T-helper 1 cell (primary cell): ENCODE data around the gene KCND3.
"Not testable (repeated sequence)": the region's sequence is repeated elsewhere in the genome, so short reads cannot be mapped to it uniquely, and the experiment has no call there.

Experiments
- DNase-seq, 5 donors: peaks; one replicate each; pipeline ENCODE4 v3.0.0-alpha.2; 2012 to 2020

The KCND3 gene

DNA sequence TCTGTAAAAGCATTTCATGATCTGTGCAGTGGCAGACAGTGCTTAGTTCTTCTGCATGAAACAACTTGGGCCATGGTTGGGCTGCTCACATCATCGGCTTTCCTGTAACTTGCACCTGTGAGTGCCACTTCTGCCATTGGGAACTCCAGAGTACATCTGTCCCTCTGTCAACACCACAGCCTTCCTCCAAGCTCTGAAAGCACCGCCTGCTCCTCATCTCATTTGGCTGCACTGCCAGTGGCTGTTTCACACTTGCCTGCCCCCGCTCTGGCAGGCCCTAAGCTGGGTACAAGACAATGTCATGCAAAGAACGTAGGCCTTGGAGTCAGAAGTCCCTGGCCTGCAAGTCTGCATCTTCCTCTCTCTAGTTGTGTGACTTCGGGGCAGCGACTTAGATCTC, 187.4 kb downstream of the KCND3 start:
- no peak for DNase-seq

DNA sequence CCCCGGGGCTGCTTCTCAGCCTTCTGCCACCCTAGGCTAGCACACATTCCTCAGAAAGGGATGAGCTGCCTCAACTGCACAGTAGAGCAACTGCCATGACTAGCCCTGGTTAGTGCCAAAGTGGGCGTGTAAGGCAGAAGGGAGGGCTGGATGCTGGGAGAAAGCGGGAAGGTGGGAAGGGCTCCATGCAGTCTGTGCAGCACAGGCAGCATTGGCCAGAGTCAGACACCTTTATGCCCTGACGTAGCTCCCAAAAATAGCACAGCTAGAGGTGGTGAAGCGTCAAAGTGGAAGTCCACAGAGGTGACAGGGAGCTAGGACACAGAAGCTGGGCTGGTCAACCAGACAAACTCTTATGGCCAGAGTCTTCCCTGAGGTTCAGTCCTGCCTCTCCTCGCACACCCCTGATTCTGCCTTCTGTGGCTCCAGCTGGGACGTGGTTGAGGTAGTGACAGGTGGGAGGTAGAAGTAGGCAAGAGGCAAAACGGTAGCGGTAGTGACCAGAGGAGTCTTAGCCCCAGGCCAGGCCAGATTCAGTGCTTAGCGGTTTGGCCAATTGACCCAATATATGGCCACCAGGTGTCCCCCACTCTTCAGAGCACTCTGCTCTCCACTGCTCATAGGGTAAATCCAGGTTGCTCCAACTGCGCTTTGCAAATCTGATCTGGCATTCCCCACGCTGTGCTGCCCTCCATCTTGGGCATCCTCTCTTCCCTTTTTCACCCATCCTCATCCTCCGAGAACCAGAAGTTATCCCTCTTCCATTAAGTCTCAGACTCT, 188.2 kb downstream of the KCND3 start:
- DNase-seq = no peak

DNA sequence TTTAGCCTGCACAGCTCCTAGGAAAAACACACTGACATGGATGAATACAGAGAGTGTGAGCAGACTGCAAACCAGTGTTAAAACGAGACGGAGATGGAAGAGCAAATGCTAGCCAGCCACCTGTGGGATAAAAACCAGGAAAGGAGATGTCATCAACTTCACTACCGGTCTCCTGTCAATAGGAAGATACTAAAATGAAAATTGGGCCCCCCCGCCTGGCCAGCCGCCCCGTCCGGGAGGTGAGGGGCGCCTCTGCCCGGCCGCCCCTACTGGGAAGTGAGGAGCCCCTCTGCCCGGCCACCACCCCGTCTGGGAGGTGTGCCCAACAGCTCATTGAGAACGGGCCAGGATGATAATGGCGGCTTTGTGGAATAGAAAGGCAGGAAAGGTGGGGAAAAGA, 189.7 kb downstream of the KCND3 start:
- DNase-seq = not testable (repeated sequence)

- DNase-seq = no peak
Observed at GRCh38 chr1:111798580-111798979, 190.9 kb downstream of the KCND3 start.

- no peak for DNase-seq
Observed at GRCh38 chr1:111795401-111795800, 194.1 kb downstream of the KCND3 start.

DNA sequence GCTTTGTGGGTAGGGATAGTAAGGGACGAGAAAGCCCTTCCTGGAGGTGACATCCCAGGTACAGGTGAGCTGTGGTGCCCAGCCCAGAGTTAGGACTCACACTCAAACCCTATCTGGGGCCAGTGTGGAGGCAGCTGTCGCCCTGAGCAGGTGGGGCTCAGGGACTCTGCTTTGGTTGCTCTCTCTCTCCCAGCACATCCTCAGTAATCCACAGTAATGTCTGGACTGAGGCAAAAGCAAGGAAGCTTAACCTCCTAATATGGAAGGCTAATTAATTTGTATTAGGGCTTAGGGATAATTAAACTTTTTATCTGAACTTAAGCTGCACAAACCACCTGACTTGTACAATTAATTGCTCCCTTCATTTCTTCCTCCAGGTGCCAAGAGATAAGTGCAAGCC, 195.5 kb downstream of the KCND3 start:
- DNase-seq = no peak

DNA sequence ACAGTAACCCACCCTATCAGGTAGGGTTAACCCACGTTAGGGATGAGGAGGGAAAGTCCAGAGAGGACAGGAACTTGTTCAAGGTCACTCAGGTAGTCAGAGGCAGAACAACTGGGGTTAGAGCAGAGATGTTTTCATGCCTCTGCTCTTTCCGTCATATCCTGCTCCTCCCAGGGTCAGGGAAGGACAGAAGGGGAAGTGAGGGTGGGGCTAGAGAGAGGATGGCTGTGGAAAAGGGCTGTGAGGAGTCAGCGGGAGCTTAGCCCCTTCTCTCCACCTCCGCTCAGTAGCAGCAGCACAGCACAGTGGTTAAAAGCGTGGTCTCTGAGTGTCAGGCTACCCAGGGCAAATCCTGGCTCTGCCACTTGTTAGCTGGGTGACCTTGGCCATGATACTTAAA, 197.2 kb downstream of the KCND3 start:
- no peak for DNase-seq

DNA sequence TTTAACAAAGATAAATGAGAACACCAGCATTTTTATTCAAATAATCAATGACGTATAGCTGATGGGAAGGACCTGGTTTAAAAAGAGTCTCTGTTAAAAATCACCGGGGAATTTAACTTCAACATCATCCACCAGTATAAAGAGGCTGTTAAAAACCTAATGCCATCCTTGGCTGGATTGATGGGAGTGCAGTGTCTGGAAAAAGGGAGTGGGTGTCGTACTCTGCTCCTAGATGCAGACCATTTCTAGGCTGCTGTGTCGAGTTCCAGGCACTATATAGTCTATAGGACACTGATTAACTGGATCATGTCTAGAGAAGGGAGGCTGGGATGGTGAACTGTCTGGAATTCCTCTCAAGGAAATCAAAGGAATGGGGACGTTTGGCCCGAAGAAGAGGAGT, 197.7 kb downstream of the KCND3 start:
- DNase-seq = no peak

DNA sequence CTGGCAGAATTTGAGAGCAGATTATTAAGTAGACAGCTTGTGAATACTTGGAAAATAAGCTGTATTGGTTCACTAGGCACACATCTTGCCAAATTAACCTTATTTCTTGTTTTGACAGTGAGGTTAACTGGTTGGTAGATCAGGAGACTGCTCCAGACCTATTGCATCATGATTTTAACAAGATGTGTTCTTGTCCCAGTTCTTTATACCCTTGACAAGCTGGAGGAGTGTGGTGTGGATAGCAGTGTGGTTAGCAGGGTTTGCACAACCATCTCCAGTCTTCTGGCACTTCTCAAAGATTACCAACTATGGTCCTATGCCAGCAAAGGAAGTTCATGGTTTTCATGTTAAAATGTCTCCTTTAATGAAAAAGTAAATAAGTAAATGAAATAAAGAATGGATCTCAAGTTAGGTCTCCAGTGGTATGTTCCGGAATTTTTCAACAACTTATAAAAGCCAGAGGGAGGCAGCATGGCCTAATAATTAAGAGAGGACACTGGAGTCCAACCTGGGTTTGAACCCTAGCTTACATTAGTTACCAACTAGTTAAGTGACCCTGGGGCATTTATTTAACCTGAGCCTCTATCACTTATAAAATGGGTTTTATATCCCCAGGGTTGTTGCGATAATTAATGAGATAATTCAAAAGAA, 199.7 kb downstream of the KCND3 start:
- no peak for DNase-seq

DNA sequence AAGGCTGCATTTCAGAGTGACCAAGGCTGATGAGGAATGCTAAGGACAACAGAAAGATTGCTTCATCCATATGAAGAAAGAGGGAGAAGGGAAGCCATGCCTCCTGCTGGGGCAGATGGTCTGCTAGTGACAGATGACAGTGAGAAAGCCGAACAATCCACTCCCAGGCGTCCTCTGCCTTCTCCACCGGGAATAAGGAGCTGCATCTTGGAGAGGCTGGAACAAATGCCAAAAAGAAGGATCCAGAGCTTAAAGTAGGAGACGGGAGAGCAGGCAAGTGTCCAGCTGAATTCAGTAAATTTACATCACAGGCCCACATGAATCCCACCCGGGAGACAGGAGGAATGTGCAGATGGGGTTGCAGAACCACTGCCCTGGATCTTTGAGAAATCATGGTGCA, 200.3 kb downstream of the KCND3 start:
- no peak for DNase-seq

DNA sequence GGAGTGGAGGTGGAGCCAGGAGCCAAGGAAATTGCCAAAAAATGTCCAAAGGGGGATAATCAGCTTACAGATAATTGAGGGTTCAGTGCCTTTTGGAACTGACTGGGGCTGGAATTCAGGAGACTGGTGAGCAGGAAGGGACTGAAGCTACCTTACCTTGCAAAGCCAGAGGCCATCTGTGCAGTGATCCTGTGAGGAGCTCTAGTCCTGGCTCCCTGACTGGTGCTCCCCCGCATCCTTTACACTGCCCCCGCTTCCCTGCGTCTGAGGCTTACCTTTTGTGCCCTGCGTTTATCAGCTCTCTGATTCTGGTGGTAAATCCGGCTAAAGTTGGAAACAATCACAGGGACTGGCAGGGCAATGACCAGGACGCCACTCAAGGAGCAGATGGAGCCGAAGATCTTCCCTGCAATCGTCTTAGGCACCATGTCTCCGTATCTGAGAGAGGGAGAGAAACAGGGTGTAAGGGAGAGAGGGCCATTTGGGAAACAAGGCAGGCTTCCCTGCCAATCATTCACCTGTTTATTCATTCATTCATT, 202.7 kb downstream of the KCND3 start:
- no peak for DNase-seq

- DNase-seq = no peak
Observed at GRCh38 chr1:111784273-111784901, 205.1 kb downstream of the KCND3 start.

GRCh38 chr1:111779546-111779945, 209.9 kb downstream of the KCND3 start:
- DNase-seq = no peak

DNA sequence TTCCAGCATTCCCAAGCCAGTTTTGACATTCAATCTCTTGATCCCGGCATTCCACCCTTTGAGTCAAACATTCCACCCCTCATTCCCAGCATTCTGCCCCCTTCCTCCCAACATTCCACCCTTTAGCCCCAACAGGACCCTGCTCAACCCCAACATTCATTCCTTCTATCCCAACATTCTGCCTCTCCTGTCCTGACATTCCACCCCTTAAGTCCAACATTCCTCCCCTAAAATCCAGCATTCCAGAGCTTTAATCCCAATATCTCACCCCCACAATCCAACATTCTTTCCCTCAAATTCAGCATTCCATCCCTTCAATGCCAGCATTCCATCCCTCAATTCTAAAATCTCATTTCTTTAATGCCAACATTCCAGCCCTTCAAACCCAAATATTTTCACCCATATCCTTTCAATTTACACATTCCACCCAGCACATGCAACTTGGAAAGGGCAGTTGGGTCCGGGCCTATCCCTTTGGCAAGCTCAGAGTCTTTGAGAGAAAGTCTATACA, 210.9 kb downstream of the KCND3 start:
- DNase-seq = no peak

DNA sequence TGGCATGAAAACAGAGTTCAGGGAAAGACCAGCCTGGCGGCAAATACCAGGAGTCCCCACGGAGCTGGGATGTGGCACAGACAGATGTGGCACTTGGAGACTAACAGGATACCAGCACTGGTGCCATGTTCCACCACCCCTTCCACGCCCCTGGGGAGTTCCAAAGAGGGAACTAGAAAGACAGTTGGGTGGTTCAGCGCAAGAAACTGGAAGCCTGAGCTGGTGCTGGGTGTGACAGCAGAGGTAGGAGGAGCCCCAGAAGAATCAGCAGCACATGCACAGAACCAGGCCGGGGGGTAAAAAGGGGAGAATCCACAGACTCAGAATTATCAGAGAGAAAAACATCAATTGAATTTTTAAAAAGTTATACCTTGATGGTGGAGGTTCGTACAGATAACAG, 211.4 kb downstream of the KCND3 start:
- DNase-seq = no peak

- no peak for DNase-seq
Observed at GRCh38 chr1:111777301-111777700, 212.2 kb downstream of the KCND3 start.

DNA sequence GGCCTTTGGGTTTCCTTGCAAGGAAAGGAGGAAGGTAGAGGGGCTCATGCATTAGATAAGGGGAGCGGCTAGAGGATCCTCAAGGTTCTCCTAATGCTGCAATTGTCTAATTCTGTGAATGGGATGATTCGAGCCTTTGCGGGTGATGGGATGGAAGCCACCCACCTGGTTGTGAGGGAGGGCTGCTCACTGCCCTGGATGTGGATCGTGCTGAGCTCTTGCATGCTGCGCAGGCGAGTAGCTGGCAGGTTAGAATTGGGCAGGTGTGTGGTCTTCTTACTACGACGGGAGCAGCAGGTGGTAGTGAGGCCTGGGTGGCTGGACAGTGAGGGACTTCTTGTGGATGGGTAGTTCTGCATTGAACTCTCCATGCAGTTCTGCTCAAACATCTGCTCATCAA, 212.6 kb downstream of the KCND3 start:
- DNase-seq = no peak

GRCh38 chr1:111776391-111776790, 213.1 kb downstream of the KCND3 start:
- DNase-seq = no peak

DNA sequence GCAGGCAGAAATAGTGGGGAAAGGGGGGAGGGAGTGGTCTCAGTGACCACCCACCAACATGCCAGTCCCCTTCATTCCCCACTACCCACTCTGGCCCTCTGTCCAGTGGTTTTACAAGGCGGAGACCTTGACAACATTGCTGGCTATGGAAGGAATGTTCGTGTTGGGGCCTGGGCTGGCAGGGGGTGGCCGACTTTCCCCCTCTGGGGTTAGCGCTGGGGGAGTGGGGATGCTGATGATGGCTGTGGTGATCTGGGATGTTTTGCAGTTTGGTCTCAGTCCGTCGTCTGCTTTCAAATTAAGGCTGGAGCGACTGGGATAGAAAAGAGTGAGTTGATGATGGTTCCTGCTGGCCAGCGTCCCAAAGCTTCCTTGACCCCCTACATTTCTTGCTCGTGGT, 213.5 kb downstream of the KCND3 start:
- DNase-seq = no peak

- DNase-seq = no peak
Observed at GRCh38 chr1:111770916-111771315, 218.6 kb downstream of the KCND3 start.

DNA sequence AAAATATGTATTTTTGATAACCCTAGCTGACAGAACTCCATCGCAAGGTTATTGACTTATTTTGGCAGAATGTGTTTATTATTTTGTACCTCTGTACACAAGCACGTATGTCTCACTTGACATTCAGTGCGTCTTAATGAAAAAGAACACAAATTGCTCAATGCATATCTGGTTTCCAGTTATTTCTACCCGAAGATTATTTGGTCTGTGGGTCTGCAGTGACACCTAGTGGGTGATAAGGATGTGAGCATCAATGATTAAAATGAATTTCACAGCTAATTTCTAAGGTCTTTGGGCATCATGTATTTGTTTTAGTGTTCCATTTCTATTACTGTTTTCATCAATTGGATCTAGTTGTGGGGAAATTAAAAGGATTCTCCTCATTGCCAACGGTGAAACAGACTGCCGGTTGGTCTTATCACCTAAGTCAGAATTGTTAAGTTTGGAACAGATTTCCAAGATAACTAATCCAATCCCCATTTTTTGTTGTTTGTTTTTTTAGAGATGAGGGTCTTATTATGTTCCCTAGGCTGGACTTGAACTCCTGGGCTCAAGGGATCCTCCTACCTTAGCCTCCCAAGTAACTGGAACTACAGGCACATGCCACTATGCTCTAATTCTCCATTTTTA, 219.8 kb downstream of the KCND3 start:
- peak in 4 of 5 donors; percentile 31 to 64 (median 48) for DNase-seq

DNA sequence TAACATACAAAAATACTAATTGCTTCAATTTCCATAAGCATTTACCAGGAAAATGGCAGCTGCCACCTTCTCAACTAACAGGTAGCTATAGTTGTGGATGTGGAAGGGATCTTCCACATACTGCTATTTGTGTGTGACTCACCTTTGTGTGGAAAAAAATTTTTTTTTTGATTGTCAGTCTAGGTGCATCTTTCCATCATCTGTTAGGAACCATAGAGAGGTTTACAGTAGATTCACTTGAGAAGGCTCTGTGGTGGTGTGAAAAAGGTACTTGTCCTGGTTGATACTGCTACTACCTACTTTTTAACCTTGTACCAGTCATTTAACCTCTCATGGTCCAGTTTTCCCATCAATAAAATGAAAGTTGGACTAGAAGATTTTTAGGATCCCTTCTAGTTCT, 220.8 kb downstream of the KCND3 start:
- DNase-seq = no peak

DNA sequence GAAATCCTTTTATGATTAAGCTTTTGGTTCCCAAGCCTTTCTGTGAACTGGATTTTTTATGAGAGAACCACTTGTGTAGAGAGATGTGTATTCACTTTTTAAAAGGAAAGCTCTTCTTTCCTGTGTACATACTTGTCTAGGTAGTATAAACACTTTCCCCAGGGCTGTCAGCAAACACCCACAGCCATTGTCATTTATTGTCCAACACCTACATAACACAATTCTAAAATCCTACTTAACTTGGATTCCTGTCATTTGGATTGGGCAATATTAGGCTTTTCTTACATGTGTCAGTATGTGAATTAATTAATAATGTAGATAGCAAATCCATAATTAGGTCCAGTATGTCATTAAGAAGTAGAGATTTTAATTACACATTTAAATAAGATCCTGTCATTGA, 221.4 kb downstream of the KCND3 start:
- DNase-seq = no peak
